Central memory CD8-positive, alpha-beta T cell (primary cell): ENCODE measurements around the gene SELENOP.

Experiments
- ATAC-seq: fragments of 150-1000 bp; cut with Tn5 transposase; replicated peaks from 2 replicates; pipeline ENCODE4 v1.10.0; 2022; ENCODE audit warnings: mild to moderate bottlenecking, moderate FRiP score, moderate number of reproducible peaks; ENCODE audit not compliant: poor library complexity, severe bottlenecking; ENCODE audit errors: extremely low read depth
- DNase-seq, 2 donors: peaks; one replicate each; pipeline ENCODE4 v3.0.0; 2021; ENCODE audit warnings: low spot score in 2 of 2
- H3K27ac Mint-ChIP-seq: one replicate; pipeline ENCODE4 v1.8.0; 2022; ENCODE audit warnings: low read depth, mild to moderate bottlenecking, moderate library complexity, mixed read lengths
- H3K27me3 Mint-ChIP-seq: one replicate; pipeline ENCODE4 v1.8.0; 2022; ENCODE audit warnings: mixed read lengths
- H3K36me3 Mint-ChIP-seq: one replicate; pipeline ENCODE4 v1.8.0; 2022; ENCODE audit warnings: mild to moderate bottlenecking, moderate library complexity, mixed read lengths; ENCODE audit not compliant: insufficient read depth
- H3K4me1 Mint-ChIP-seq: one replicate; pipeline ENCODE4 v1.8.0; 2022; ENCODE audit warnings: mixed read lengths
- H3K4me3 Mint-ChIP-seq: one replicate; pipeline ENCODE4 v1.8.0; 2022; ENCODE audit warnings: mild to moderate bottlenecking, moderate library complexity, mixed read lengths
- H3K9me3 Mint-ChIP-seq: one replicate; pipeline ENCODE4 v1.8.0; 2022; ENCODE audit warnings: mixed read lengths

The SELENOP gene

GRCh38 chr5:42840842-42841567, 29.3 kb upstream of the SELENOP start:
- Mint-ChIP-seq H3K36me3 (no peaks in the 10 kb centered on the region), H3K27ac (no peak overlapping the region), H3K27me3 (peaks cover 22% of the 10 kb centered on the region), H3K9me3 (no peaks in the 10 kb centered on the region), H3K4me1 (no peaks in the 10 kb centered on the region), H3K4me3 (no peak overlapping the region)
- DNase-seq (no peak), ATAC-seq (no peak)

GRCh38 chr5:42840269-42840668, 28.6 kb upstream of the SELENOP start:
- Mint-ChIP-seq H3K4me1 (no peaks in the 10 kb centered on the region), H3K27me3 (peaks cover 22% of the 10 kb centered on the region), H3K27ac (no peak overlapping the region), H3K4me3 (no peak overlapping the region), H3K9me3 (no peaks in the 10 kb centered on the region), H3K36me3 (no peaks in the 10 kb centered on the region)
- DNase-seq (no peak), ATAC-seq (no peak)

GRCh38 chr5:42839196-42839595, 27.5 kb upstream of the SELENOP start:
- Mint-ChIP-seq H3K27me3 (peaks cover 22% of the 10 kb centered on the region), H3K4me1 (no peaks in the 10 kb centered on the region), H3K4me3 (no peak overlapping the region), H3K36me3 (no peaks in the 10 kb centered on the region), H3K9me3 (no peaks in the 10 kb centered on the region), H3K27ac (no peak overlapping the region)
- ATAC-seq (no peak), DNase-seq (no peak)

DNA sequence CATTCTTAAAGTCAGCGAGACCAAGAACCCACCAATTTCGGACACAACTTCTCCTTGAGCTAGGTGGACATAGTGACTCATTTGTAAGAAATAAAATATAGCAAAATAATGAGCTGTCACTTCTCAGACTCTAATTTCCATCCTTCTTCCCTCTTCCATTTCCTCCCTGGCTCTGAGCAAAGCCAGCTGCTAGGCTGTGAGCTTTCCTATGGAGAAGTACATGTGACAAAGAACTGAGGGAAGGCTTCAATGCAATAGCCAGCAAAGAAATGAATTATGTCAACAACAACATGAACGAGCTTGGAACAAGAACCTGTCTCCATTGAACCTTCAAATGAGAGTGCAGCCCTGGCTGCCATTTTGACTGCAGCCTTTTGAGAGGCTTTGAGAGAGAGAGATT, 25.9 kb upstream of the SELENOP start:
- Mint-ChIP-seq H3K4me3 (no peak overlapping the region), H3K27ac (no peak overlapping the region), H3K27me3 (peaks cover 29% of the 10 kb centered on the region), H3K36me3 (no peaks in the 10 kb centered on the region), H3K9me3 (no peaks in the 10 kb centered on the region), H3K4me1 (no peaks in the 10 kb centered on the region)
- ATAC-seq (no peak), DNase-seq (no peak)

- no peak overlapping the region for H3K4me3 Mint-ChIP-seq
- DNase-seq (no peak), ATAC-seq (no peak)
- H3K9me3 Mint-ChIP-seq, result no peaks in the 10 kb centered on the region
- H3K27me3 Mint-ChIP-seq, result peaks cover 38% of the 10 kb centered on the region
- H3K27ac Mint-ChIP-seq, result no peak overlapping the region
- H3K36me3 Mint-ChIP-seq, result no peaks in the 10 kb centered on the region
- H3K4me1 Mint-ChIP-seq, result no peaks in the 10 kb centered on the region
Observed at GRCh38 chr5:42836070-42836769, 24.5 kb upstream of the SELENOP start.

- no peak overlapping the region for H3K4me3 Mint-ChIP-seq
- no peaks in the 10 kb centered on the region for H3K9me3 Mint-ChIP-seq
- no peaks in the 10 kb centered on the region for H3K36me3 Mint-ChIP-seq
- no peaks in the 10 kb centered on the region for H3K4me1 Mint-ChIP-seq
- DNase-seq (no peak), ATAC-seq (no peak)
- peaks cover 40% of the 10 kb centered on the region for H3K27me3 Mint-ChIP-seq
- no peak overlapping the region for H3K27ac Mint-ChIP-seq
Observed at GRCh38 chr5:42832060-42832459, 20.4 kb upstream of the SELENOP start.

DNA sequence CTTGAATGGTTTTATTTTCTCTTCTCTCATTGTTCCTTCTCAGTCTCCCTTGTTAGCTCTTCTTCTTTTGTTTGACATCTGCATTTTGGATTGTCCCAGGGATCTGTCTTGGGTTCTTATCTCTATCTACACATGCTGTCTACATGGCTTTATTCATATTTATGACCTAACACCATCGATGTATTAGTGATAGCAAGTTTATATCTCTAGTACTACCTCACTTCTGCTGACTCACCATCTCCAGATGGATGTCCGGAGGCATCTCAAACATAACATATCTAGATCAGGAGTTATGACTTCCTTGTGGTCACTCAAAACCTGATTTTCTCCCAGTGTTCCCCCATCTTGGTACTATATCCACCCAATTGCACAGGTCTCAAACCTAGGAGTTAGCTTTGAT, 19.2 kb upstream of the SELENOP start:
- Mint-ChIP-seq H3K4me1 (no peaks in the 10 kb centered on the region), H3K4me3 (no peak overlapping the region), H3K36me3 (no peaks in the 10 kb centered on the region), H3K27ac (no peak overlapping the region), H3K27me3 (peaks cover 40% of the 10 kb centered on the region), H3K9me3 (no peaks in the 10 kb centered on the region)
- ATAC-seq (no peak), DNase-seq (no peak)

- H3K36me3 Mint-ChIP-seq, result no peaks in the 10 kb centered on the region
- ATAC-seq (no peak), DNase-seq (no peak)
- H3K4me1 Mint-ChIP-seq, result no peaks in the 10 kb centered on the region
- no peak overlapping the region for H3K27ac Mint-ChIP-seq
- no peaks in the 10 kb centered on the region for H3K9me3 Mint-ChIP-seq
- no peak overlapping the region for H3K4me3 Mint-ChIP-seq
- peaks cover 48% of the 10 kb centered on the region for H3K27me3 Mint-ChIP-seq
Observed at GRCh38 chr5:42828671-42829070, 17.0 kb upstream of the SELENOP start.

DNA sequence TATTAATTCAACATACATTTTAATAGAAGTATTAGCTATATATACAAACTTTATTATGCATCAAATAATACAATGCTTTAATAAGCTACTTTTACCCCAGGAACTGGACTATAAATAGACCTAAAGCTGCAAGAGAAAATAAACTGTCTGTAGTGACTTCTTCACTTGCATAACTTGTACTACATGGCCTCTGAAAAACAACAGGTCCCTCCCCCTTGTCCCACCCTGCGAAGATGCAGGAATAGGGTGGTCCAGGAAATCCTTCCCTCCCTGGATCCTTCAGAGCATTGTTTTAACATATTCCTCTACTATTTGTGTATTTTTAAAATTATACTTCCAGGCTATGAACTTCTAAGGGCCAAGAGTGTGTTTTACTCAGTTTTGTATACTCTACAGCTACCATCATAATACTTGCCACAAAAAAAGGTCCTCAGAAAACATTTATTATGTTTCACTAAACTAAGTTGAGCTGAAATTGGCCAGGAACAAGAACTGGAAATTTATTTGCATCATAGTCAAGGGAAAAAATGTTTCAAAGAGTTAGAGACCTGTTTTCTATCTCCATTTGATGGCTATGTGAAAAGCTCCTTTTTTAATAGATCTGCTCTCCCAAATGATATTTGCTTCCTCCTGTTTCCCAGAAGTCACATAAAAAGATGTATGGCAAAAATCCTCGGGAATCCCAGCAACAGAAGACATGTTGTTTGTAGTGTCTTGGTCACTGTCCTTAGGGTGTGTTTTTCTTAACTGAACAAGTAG, 15.2 kb upstream of the SELENOP start:
- no peak for ATAC-seq
- Mint-ChIP-seq H3K9me3 (no peaks in the 10 kb centered on the region), H3K27ac (no peak overlapping the region), H3K4me1 (no peaks in the 10 kb centered on the region), H3K27me3 (peaks cover 32% of the 10 kb centered on the region), H3K4me3 (no peak overlapping the region), H3K36me3 (no peaks in the 10 kb centered on the region)
- no peak for DNase-seq

DNA sequence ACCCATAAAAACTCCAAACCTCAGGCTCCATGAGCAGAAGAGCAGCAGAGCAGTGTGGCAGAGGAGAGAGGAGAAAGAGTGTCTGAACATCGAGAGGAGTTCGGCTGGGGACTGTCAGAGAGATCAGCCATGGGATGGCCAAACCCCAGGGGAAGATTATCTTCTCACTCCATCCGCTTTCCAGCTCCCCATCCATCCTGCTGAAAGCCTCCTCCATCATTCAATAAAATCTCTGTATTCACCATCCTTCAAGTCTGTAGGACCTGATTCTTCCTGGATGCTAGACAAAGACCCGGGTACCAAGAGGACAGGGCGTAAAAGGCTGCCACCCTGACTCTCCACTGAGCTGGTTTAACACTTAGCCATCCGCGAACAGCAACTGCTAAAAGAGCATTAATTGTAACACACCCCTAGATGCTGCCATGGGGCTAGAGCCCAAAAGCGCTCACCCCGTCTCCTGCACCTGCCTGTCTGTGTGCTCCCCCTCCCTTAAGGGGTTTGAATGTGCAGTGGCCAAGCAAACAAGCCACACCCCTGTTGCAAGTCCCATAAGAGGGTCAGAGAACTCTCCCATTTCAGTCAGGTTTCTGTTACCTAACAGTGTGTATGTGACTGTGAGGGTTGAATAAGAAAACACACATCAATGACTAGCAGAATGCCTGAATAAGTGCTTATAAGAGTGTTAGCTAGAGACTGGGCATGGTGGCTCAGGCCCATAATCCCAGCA, 13.9 kb upstream of the SELENOP start:
- Mint-ChIP-seq H3K27me3 (peaks cover 19% of the 10 kb centered on the region), H3K27ac (no peak overlapping the region), H3K4me1 (no peaks in the 10 kb centered on the region), H3K9me3 (no peaks in the 10 kb centered on the region), H3K36me3 (no peaks in the 10 kb centered on the region), H3K4me3 (no peak overlapping the region)
- ATAC-seq, result no peak
- DNase-seq, result no peak

DNA sequence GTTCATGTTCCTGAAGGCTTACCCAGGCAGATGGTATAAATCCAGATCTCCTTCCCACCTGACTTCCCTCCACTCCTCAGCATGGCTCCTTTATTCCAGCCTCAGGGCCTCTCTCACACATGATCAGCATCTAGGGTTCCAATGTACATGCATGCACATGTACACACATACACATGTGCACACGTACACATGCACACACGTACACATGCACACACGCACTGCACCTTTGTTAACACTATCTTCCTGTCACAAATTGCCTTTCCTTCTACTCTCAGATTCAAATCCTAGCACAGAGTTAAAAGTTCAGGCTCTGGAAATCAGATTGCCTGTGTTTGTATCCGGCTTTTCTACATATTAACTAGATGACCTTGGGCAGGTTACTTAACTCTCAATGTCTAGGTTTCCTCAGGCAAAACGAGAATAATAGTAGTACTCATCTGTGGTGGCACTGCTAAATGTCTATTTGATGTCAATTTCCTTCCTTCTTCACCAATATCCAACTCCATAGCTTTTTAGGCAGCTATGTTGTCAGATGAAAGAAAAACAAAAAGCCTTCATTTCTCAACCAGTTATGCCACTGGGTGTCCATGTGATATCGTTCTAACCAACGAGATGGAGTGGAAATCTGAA, 12.8 kb upstream of the SELENOP start:
- no peaks in the 10 kb centered on the region for H3K4me1 Mint-ChIP-seq
- H3K36me3 Mint-ChIP-seq, result peaks cover 2% of the 10 kb centered on the region
- H3K9me3 Mint-ChIP-seq, result no peaks in the 10 kb centered on the region
- no peak overlapping the region for H3K4me3 Mint-ChIP-seq
- DNase-seq (no peak), ATAC-seq (no peak)
- H3K27me3 Mint-ChIP-seq, result peaks cover 12% of the 10 kb centered on the region
- no peak overlapping the region for H3K27ac Mint-ChIP-seq

DNA sequence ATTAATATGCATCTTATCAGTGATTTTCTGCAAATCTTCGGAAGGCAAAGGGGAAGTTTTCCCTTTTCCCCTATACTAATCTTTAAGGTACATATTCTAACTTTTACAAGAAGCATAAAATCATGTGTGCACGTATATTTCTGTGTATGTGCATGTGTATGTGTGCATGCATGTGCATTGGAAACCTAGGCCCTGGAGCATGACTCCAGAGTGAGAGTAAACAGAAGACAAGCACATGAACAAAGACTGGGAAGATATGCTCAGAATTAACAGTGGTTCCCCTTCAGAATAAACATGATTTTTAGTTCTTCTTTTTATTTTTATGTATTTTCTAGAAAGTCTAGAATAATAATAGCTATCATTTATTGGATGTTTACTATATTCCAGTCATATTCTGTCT, 10.9 kb upstream of the SELENOP start:
- H3K27me3 Mint-ChIP-seq, result peaks cover 12% of the 10 kb centered on the region
- H3K27ac Mint-ChIP-seq, result no peak overlapping the region
- no peak for ATAC-seq
- H3K9me3 Mint-ChIP-seq, result no peaks in the 10 kb centered on the region
- no peak overlapping the region for H3K4me3 Mint-ChIP-seq
- H3K4me1 Mint-ChIP-seq, result no peaks in the 10 kb centered on the region
- no peak for DNase-seq
- H3K36me3 Mint-ChIP-seq, result peaks cover 2% of the 10 kb centered on the region
